Activated naive CD4-positive, alpha-beta T cell treated with anti-CD3 and anti-CD28 coated beads, Interleukin-2, amount 50 U/mL, for 16 hours (primary cell): ENCODE data around the gene ITGBL1.

ENCODE experiments used
- DNase-seq: peaks from one replicate; pipeline ENCODE4 v3.0.0-alpha.2; 2020

ITGBL1 gene

DNA sequence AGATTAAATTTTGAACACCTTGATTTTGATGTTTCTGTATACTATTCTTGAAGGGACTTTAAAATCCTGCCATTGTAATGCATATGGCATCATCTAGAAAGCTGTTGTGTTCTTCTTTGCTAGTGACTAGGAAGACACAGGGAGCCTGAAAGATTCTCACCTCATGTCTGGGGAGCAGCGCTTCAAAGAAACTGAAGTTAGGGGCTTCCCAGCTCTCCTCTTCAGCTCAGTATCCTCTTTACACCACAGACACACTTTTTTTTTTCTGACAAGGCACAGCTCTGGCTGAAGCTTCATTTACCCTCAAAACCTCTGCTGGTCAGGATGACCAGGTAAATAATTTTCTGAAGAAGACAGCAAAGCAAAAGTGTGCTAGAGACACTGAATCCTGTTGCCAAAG is 255.6 kb downstream of the ITGBL1 start:
- no peak for DNase-seq

DNA sequence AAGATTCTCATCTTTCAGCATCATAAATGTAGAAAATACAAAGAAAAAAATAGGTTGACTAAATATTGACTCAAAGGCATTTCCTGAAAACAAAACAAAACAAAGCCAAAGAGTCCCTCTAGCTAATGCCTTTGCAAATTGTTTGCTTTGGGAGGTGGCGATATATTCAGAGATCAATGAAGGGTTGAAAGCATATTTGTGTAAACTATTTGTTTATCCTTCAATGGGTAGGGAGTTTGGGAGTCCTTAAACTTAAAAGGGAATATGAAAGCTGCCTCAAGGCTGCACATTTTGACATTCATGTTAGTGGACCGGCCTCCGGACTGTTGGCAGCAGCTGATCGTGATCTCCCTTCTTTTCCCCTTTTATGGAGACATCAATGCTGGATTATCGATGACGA is 257.5 kb downstream of the ITGBL1 start:
- DNase-seq = no peak

DNA sequence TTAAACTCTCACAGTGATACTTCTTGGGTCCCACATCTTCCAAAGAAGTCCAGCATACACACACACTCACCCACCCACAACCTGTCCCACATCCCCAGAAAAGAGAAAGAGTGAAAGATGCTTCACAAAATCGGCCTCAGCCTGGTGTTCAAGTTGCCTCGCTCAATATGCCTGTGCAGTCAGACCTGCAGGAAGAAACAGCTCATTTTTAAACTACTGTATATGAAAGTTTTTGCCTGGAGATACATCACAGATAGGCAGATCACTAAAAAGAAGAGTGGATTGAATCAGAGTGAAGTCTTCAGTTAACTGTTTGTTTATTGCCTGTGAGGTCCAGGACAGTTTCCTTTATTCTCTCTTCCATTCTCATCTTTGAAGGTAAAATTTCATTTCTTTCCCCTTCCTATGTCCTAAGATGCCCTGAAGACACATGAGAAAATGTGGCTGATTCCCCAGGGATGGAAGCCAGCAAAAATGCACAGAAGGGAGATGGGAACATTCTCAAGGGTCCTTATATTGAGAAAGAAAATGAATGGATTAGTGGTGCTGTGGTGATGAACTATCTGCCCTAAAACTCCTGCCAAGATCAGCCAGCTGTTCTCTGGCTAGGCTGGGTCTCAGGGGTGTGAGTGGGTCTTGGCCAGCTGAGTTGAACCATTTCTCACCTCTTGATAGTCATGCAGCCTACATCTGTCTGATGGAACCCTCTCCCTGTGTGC is 259.0 kb downstream of the ITGBL1 start:
- DNase-seq = no peak

DNA sequence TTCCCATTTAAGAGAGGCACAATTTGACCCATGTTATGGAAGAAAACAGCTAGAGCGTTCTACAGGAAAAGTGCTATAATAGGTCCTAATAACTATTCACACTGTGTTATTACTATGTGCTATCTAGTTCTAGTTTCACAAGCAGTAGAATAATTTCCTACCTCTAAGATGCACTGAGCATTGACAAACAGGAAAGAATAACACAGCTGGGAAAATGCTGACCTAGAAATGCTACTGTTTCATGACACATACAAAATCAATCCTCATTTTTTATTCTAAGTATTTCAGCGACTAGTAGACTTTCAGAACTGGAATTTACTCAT is 259.5 kb downstream of the ITGBL1 start:
- no peak for DNase-seq

DNA sequence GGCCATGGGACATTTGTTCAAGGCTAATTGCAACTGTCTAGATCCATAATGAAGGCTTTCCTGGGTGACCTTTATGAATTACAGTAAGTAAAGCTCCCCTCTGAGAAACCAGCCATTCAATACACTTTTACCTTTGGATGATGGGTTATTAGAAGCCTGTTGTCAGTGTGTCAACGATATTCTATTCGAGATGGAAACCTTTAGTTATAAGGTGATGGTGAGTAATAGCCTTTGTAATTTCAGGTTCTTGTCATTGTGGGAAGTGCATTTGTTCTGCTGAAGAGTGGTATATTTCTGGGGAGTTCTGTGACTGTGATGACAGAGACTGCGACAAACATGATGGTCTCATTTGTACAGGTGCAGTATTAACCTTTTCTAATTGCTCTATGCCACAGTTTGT is 261.7 kb downstream of the ITGBL1 start:
- no peak for DNase-seq

DNA sequence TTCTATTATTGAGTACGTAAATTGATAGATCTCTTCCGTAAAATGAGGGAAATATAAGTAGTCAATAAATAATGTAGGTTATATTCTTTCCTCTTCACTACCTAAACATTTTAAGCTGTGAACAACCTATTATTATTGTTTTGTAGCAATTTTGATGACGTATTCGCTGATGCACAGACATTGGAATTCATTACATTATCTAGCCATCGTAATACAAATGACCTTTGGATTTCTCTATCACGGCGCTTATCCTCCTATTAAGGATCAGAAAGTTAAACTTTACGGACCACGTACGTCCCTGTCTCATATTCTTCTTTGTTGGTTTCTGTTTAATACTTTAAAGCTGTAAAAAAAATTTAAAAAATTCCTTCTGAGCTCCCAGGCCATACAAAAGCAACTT is 264.9 kb downstream of the ITGBL1 start:
- no peak for DNase-seq

DNA sequence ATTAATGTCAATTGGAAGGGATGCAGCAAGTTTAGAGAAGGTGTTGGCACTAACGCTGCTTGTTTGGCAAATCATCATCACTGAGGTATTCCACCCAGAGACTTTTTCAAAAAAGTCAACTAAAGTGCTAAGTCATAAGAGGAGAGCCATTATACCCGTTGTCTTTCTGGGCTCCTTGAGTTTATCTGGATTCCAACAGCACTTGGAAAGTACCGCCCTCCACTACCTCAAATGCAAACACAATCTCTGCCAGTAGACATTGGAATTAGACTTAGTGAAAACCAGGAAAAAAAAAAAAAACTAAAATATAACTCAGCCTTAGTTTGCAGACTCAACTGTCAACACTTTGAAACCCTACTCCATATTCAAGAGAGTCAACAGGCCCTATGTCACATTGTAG is 266.0 kb downstream of the ITGBL1 start:
- no peak for DNase-seq

DNA sequence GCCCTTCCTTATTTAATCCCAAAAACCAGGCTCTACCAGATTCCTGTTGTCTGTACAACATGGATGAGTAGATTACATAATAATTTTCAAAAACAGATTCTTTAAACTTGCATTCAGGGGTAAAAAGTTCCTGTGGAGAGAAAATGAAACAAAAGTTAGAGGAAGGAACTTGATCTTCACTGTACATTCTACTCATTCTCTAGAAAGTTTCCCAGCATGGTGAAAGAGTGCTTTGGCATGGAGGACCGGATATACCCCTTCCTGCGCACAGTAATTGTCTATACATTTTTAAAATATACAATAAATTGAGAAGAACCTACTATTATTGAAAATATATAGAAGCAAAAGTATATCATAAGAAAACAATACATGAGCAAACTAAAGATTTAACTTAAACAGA is 274.2 kb downstream of the ITGBL1 start:
- DNase-seq = no peak

DNA sequence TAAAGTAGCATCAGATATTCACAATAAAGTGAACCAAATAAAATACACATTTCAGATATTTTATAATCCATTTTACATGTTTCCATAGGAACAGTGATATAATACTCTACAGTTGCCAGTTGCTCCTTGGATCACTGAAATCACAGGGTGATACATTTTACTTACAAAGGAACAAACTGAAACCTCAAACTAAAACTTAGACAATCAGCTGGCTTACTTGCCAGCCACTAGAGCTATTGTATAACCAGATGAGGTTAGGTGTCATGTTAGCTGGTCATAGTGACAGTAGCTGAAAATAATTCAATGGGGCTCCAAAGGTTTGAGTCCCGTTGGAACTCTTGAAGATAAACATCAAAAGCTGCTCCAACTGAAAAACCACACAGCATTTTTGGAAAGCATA is 274.6 kb downstream of the ITGBL1 start:
- no peak for DNase-seq

DNA sequence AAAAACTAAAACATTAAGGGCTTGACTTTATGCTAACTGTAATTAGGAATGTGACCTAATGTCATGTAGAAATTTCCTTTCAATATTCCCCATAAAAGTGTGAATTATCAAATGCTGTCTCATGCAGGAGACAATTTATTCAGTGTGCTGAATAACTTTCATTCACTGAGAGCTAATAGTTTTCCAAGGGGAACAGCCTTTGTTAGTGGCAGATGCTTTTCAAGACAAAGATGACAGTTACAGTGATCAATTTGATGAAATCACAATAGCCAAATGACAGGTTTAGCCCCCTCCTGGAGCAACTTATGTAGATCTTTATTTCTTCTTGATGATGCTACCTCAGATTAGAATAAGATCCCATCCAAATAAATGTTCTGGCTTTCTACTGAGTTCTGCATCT is 275.5 kb downstream of the ITGBL1 start:
- DNase-seq = no peak

DNA sequence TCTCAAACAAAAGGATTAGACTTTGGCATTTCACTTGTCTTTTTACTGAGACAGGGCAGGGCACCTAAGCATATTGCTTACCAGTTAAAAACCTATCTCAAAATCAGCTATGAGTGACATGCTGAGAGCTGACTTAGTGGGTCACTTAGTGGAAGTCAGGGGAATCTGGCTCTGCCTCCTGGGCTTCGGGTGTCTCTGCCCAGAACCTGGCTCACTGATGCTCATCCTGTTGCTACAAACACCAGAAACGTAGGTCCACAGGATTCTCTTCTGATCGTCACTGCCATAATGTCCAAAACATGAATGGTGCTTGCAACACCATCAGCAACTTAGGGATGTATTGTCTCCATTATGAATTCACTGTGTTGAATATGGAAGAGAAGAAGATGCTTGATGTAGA is 276.1 kb downstream of the ITGBL1 start:
- no peak for DNase-seq

DNA sequence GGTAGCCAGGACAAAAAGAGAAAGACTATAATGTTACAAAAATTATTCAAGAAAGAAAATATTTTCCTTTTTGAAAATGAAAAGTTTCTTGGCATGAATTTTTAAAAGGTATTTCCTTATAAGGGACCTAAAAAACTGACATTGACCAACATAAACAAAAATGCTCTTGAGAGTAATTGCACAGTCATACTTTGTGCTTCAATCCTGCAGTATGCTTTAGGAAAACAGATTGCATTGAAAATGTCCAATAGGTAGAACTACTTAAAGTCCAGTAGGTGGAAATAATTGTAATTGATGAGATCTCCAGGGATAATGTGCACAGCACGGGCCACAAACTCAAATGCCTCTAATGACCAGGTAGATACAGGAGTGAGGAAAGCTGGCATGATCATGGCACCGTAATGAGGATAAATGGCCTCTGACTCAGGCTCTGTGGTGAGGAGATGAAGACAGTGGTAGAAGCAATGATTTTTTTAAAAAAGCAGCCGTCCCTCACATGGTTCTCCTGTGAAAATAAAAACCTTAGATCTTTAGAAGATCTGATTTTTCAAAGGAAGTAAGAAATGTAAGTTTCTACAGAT is 278.0 kb downstream of the ITGBL1 start:
- no peak for DNase-seq

DNA sequence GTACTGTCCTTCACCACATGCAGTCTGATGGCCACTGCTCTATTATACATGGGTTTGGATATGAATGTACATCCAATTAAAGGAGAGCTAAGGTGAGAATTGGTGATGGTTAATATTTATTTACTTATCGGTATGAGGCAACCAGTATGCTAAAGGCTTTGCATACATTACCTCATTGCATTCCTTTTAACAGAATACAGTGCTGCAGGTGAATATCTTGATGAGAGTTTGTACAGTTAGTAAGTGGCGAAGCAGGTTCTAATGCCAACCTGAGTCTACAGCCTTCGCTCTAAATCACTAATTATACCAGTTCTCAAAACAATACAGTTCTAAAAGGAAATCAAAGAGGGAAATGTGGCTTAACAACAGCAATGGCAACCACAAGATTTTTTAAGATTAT is 284.1 kb downstream of the ITGBL1 start:
- no peak for DNase-seq

DNA sequence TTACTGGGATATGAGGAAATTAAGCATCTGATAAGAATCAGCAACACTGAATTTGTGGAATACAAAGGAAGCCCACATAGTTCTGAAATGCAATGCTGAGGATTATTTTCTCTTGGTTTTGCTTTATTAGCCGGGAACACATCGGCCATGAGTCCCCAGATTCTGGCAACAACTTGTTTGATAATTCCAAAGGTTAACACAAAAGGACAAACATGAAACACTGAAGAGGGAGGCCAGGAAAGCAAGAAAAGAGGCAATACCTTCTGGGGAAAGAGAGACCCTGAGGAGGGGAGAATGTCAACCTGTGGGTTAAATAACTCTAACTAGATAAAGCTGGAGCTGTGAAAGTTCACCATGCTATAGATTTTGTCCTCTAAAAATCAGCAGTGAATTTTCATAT is 285.9 kb downstream of the ITGBL1 start:
- no peak for DNase-seq

DNA sequence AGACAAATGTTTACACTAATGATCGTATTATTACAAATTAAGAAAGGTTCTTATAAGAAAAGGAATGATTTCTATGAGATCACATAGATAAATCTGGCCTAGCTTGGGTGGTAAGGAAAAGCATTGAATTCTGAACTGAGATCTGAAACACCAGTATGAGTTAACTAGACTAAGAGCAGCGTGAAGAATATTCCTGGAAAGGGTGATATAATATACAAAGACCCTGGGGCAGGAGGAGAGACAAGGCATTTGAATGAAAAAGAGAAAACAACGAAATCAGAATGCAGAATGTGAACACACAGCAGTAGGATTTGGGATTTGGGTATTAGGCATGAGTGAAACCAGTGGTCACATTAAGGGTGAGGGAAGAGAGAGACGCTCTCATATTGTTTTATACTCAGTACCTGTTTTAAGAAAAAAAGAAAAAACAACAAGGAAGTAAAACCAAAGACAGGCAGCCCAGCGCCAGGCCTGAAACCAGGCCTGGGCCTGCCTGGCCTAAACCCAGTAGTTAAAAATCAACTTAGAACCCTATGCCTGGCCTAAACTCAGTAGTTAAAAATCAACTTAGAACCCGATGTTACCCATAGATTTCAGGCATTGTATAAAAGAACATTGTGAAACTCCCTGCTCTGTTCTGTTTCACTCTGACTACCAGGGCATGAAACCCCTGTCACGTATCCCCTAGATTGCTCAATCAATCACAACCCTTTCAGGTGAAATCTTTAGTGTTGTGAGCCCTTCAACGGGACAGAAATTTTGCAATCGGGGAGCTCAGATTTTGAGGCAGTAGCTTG is 287.1 kb downstream of the ITGBL1 start:
- no peak for DNase-seq

DNA sequence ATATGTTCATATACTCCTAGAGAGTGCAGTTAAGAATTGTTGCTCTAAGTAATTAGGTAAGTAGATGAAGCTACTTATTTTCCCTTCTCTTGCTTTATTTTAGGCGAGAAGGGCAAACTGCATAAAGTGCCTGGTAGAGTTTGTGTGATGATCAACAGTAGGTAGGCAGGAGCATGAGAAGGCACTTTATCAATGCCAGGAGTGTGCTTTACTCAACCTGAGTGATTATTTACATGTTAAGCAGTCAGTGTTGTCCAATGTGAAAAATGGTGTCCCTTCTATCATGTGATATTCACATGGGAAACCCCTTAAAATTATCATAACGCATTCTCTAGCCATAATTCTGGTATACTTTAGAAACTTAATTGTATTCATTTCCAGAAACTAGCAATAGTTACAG is 294.0 kb downstream of the ITGBL1 start:
- no peak for DNase-seq

DNA sequence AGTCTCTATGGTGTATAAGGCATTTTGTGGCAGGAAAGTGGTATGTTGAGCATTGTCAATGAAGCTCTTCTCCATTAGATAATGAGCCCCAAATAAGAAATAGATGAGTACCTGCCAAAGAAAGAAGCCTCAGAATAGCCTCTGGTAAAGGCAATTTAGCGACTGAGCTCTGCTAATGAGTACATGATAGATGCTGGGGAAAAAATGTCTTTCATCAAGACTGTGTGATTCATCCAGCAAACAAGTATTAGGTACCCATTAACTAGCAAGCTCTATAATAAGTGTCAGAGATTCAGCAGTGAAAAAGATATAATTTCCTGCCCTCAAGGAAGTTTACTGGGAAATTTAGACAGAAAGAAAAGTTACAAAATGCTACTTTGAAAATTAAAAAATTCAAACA is 294.6 kb downstream of the ITGBL1 start:
- DNase-seq = no peak

DNA sequence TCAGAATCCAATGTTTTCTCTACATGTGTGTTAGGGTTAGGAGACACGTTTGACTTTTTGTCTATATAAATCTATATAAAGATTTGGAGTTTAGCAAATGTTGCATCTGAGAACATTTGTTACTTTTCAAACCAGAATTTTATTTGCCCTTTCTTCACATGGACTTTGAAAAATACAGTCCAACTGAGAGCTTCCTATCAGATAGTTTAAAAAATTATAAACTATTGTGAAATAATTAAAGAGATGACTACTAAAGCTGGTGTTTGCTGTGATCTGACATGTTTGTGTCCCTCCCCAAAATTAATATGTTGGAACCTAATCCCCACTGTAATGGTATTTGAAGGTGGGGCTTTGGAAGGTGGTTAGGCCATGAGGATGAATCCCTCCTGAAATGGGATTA is 297.1 kb downstream of the ITGBL1 start:
- no peak for DNase-seq

DNA sequence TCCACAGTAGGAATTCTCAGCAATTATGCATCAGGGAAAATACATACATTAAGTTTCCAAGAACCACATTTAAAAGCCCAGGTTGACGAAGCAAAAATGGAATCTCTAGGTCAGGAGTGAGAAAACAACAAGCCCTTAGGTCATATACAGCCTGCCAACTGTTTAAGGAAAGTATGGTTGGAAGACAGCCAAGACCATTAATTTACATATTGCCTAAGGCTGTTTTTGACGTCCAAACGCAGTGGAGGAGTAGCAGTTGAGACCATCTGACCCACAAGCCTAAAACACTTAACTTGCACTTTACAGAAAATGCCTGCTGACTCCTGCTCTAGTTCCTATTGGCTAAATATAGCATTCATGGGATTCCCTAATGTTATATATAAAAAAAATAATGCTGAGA is 299.0 kb downstream of the ITGBL1 start:
- no peak for DNase-seq

DNA sequence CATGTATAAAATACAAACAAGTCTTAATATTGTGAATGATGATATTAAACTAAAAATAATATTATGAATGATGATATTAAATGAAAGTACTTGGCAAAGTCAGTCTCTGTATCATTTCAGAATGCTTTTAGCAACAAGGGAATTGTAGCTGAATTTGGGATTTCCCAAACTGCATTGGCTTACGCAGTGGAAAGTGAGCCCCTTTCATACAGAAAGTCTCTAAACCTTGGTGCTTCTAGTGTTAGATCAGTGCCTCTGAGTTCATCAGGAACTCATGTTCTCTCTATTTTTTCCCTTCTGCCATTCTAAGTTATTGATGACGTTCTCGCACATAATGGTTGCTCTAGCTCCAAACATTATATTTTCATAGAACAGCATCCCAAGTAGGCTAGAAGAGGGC is 300.0 kb downstream of the ITGBL1 start:
- no peak for DNase-seq

DNA sequence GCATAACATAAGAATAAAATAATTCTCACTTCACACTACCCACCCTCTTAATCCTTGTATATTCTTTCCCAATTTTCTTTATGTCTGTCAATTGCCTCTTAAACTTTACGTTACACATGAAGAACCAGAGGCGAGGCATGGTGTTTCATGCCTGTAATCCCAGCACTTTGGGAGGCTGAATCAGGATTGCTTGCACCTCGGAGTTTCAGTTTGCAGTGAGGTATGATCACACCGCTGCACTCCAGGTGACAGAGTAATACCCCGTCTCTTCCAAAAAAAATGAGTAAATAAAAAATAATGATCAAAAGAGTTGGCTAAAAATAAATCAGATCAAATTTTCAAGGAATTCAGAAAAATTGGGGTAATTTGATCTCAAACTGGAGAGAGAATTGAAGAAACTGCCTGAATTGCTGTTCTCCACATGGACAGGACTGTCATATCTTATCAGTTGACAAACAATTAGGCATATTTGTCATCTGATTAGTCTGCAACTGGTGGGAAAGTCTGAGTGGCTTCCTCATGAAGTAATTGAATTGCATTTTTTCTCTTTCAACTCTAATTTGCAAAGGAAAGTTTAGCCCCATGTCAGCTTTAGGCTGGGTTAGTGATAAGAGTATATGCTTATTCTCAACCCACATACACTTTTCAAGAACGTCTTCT is 302.9 kb downstream of the ITGBL1 start:
- DNase-seq = no peak

DNA sequence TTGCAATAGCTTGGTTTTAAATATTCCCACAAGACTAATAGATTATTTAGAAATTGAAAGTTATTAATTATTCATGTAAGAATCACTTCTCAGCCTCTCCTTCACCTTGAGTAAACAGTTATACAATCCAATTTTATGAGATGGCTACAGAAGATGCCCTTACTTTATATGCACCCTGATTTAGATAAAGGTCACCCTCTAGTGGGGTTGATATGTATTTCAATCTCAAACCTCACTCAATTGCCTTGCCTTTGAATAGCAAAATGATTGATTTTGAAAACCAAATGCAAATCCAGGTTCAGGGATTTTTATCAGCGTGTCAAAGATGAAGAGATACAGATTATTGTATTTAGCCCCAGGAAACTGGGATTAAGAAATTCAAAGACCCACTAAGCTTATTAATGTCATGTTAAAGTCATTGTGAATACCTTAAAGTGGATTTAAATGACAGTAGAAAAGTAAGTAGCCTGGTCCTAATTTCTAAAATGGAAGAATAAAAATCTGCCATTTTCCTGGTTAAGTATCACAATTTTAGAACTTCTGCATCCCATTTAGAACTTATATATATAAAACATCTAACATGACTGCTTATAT is 305.1 kb downstream of the ITGBL1 start:
- no peak for DNase-seq

DNA sequence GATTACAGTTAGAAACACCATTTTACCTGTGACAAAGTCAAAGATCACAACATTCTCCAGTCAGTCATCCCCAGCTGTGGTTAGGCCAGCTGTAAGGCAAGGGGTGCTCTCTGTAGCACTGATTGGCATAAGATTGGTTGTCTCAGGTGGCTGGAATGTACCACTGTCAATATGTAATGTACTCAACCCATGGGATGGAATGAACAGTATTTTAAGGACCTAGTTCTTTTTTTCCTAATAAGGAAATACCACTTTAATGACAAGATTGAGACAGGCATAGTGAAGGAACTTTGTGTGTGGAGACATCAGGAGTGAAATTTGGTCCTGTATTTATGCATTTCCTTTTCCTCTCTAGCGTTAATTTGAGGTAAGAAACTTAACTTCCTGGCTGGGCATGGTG is 310.7 kb downstream of the ITGBL1 start:
- no peak for DNase-seq
